SK-N-DZ (cell line): Measurements from ENCODE around the gene FOXO3.

ENCODE experiments used
- DNase-seq: peaks from one replicate; pipeline ENCODE4 v3.0.0-alpha.2; 2015; ENCODE audit warnings: low spot score

FOXO3 gene

DNA sequence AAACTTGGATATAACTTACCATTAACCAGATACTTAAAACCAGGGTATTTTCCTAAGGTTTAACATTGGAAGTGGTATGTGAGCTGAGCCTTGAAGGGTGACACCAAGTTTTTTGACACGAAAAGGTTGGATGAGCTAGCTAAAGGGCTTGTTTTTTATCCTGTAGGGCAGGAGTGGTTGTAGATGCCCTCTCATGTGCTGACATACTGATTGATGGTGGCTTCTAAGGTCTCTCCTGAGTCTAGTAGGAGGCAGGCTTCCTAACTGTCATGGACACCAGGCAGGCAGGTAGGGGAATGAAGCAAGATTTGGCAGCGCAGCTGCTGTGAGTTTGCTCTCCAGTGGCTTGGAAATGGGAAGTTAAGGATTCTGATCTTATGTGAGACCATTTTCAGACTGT is 66.1 kb downstream of the FOXO3 start:
- DNase-seq = no peak

DNA sequence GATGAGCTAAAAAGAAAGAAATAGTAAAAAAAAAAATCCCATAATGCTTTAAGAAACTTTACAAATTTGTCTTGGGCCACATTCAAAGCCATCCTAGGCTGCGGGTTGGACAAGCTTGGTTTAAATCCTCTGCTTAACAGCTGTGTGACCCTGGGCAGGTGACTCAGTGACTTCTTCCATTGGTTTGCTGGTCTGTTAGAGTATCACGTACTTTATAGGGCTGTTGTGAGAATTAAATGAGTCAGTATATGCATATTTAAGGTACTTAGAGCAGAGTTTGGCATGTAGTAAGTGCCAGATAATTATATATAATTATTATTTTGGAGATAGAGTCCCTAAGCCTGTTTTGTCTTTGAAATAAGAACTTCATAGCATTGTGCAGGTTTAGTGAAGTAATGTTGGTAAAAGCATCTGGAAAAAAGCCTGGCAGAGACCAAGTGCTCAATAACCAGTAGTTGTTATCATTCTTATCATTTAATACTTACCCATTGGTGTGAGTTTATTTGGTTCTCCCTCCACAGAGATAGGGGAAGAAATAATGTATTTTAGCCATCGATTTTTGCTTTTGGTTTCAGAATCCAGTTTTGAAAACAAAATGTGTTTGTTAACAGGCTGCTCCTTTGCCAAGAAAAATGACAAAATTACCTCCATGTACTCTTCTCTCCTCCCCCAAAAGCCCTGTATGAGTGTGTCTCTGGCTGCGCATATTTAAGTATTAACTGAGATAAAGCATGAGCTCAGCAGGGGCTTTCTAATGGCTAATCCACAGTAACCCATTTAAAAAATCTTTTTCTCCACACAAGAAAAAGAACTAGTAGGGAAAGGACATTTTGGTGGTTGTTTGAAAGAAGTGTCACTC is 67.2 kb downstream of the FOXO3 start:
- DNase-seq = no peak

DNA sequence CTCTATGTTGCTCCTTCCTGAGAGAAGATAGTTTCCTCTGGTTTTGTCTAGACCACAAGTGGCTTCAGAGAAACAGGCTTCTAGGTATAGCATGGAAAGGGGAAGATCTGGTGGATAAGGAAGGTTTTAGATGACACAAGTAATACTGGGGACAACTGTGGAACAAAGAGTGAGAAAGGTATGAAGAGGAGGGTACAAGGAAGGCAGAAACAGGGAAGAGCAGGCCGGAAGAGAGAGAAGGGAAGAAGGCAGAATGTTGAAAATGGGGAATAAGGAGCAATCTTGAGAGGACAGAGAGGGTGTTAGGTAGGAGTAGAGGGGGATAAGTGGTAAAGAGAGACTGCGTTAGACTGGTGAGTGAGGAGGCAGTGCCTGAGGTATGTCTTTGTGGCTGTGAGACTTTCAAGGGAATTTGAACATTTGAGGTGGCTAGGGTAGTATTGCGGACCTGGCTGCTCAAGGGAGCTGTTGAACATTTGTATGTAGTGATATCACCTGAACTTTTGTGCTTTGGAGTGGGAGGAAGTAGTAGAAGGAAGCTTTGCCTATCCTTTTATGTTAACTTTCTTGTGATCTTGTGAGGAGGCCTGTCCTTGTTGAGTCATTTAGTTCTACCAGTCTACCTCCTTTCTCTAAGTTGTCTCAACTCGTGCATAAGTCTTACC is 69.5 kb downstream of the FOXO3 start:
- no peak for DNase-seq

DNA sequence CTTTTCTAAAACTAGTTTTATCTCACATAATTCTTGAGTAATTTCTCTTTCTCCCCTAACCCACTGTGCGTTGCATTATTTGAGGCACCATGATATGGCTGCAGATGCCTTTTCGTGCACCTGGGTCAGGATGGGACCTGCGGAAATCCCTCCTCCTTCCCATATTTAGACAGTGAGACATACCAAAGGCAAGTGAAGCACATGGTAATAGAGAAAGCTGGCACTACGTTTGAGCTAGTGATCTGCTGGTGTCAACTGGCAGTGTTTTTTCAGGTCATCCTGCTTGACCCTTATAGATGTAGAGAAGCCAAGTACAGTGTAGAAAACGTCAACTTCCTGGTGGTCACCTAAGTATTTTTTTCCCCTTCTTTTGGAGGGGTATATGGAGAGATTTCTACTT is 71.7 kb downstream of the FOXO3 start:
- no peak for DNase-seq

DNA sequence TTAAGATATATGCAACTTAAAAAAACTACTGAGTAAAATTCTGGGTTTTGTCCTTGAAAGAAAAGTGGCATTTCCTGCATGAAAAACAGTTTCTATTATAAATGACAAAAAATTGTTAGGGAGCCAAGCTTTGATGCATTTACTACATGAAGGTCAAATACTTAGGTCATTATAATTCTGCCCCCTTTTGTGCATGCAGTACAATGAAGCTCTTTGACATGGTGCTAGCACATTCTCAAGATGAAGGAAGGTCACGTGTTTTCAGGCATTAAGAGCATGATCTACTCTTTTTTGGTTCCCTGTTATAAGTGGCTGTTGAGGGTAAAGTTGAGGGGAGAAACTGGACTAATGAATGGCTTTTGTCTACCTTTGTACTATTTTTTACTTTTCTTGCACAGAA is 72.7 kb downstream of the FOXO3 start:
- DNase-seq = no peak

DNA sequence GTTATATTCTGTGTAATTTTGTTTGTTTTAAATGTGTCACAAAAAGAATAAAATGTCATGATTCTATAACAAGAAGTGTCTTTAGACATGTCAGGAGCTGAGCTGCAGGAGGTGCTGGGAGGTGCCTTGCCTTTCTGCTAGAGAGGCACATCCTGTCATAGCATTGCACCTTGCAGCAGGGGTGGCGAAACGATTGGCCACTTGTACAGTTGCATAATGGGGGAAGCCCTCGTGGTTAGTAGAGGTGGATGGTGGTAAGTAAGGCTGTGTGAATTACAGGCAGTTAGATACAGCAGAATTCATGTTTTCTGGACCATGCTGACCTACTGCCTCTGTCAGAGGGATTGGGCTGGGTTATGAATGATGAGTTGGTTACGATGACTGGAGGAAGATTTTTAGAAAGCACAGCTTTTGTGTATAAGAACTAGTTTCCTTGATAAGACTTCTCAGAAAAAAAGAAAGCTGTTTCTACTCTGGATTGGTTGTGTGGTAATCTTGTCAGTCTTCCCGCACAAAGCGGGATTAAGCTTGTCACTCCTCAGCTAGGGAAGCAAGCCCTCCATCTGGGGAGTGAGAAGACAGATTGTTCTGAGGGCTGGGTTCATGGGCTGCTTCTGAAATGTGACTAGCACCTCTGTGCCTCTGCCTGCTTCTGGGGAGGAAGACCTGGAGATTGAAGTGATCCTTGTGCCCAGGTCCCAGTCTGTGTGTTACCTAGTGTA is 74.9 kb downstream of the FOXO3 start:
- no peak for DNase-seq

DNA sequence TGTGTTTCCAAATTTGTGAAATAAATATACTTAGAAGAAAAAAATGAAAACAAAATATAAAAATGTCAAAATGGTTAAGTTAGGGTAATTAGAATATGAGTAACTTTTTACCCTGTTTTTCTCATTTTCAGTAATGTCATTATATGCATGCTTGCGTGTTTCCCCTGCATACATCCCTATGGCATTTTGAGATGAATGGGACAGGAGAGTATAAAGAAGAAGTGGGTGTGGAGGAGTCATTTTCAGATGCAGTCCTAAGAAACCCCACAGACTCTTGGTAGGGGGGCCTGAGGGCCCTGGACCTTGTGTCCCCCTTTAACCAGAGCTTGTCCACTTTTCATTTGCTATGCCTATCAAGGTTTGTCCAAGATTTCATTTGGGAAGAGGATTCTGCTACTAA is 77.2 kb downstream of the FOXO3 start:
- no peak for DNase-seq

DNA sequence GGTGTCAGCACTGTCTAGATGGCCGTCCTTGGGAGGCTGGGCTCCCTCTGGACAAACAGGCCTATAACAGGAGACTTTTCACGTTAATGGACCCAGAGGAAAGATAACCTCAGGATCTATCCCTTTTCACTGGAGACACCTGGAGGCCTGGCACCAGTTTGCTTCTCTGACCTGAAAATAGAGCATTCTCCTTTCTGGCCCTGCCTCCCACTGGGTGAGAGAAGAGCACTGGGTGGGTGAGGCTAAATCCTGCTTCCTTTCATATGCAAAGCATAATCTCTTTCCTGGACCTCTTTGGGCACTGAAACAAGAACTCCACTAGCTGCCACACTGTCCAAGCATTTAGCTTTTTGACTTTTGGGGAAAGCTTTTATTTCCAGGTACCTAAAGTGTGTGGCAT is 78.3 kb downstream of the FOXO3 start:
- no peak for DNase-seq

DNA sequence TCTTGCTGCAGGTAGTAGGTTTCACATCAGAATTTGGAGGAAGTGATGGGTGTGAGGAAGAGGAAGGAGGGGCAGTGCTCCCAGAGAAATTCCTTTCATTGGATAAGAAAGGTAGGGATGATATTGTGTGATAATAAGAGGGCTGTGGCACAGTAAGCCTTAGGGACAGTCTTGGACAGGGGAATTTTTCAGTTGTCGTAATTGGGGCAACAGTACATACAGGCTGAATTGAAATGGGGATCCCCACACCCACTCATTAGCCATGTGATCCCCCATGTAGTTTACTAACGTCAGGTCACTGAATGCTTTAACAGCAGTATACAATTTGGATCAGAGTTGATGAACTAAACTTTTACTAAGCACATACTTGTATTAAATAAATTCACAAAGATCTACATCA is 79.4 kb downstream of the FOXO3 start:
- no peak for DNase-seq

DNA sequence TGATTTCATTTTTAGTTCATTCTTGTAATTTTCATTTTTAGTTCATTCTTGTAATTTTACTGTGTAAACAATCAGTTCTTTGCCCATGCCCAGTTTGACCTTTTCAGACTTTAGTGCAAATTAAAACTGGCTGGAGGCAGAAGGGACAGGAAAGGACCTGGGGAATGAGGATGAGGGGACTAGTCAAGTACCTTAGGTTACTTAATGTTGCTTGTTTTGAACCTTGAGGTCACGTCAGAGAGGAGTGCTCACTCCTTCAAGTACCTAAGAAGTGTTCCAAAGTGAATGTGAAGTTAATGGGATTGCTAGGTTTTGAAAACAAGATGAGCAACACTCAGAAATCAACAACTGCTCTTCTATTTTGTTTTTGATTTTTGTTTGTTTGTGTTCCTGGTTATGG is 82.5 kb downstream of the FOXO3 start:
- no peak for DNase-seq

DNA sequence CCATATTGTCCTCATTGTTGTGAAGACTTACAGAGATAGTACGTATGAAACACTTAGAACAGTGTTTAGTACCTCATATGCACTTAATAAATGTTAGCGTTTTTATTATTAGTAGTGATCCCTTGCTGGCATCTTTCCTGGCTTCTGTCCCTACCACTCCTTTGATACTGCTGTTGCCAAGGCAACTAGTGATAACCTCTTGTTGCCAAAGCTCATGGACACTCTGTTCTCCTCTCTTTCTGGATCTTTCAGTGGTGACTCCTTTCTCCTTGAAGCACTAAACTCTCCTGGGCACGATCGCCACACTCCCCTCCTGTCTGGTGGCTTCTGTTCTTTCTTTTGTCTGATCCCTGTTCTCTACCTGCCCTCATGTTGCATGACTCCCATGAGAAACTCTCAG is 83.5 kb downstream of the FOXO3 start:
- no peak for DNase-seq

DNA sequence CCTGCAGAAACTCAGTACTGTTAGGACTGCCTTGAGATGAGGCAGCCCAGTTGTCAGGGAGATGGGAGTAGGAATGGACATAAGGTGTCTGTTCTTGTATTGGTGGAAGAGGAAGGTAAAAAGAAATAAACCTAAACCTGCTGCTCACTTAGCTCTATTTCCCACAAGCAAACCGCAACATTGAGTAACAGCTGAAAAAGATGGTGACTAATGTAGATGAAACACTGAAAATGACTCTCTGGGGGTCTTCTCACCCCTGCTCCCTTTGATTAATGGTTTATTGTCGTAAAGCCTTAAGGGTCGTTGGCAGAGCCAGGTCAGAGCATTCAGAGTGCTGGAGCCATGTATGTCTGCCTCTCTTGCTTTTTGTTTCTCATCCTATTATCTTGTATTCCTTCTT is 87.5 kb downstream of the FOXO3 start:
- no peak for DNase-seq

DNA sequence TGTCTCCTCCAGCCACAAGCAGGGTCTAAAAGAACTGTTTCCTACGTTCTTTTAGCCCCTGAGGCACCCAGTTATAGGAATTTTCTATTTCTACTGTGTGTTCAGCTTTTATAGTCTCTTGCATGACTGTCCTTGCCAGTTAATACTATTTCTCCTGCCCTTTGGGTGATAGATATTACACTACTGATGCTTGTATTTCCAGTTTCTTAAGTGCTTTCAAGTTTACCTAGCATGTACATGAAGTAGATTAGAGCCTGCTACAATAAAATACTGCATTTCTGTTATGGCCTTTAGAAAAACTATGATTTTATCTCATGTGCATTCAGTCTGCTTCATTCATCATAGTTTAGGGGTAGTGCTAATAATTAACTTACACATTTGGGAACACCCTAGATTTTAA is 89.6 kb downstream of the FOXO3 start:
- DNase-seq = no peak

DNA sequence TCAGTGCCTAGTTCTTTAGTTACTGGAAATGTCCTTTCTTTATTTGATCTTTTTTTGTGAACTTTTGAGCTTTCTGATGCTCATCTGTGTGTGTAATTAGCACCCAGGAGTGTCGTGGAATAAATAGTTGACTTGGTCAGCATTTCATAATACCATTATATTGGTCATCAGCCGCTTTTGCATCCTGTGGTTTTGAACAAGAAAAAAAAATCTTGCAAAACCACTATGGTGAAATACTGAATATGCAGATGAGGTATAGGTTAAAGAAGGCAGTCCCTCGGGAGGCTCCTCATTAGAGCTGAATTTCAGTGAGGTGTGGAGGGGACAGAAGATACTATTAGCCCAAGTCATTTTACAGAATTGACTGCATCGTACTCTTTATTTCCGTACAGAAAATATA is 90.1 kb downstream of the FOXO3 start:
- DNase-seq = no peak

DNA sequence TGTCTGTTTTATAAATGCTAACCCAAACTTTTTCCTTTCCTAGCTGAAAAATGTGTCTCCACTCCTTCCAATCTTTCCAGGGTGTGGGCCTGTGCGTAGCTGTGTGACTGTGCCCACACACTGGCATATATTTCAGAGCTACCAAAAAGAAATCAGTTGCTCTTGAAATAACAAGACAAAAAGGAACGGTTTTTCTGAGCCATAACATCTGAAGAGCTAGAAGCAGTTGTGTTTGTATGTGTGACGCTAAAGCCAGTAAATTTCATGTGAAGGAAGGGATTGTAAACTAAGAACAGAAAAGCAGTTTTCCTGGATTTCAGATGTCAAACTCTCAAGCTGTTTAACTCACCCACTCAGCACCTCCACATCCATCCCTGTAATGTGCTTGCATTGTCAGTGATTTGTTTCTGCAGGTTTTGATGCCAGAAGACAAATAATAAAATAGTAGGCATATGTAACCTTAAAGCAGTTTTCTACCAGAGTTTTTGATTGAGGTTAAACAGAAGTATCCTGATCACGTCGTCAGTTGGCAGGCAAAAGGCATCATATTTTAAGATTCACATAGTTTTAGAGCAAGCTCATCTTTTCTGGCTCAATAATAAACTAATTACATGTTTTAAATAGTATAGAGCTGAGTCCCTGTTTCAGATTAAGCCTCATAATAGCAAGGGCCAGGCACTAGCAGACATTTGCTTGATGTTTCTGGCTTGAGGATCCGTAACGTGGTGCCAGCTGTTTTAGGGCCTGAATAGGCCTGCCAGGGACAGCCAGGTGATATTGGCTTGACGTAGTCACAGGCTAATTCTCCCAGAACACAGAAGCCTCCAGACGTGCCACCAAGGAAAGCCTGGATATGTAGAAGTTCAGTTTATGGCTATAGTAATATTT is 90.9 kb downstream of the FOXO3 start:
- DNase-seq = peak; percentile 65

DNA sequence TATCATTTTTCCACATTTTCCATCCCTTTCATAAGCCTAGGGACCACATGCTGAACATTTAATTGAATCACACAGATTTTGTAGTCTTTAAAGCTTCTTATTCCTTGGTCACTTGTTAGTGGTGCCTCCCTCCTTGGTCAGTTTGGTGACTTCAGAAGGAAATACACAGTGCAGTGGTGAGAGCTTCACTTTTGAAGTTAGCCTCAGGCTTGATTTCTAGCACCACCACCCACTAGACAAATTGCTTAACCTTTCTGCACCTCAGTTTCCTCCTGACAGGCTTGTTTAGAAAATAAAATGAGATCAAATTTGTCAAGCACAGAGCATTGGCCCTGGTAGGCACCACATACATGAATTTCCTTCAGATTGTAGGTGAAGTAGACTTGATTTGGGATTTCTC is 91.7 kb downstream of the FOXO3 start:
- no peak for DNase-seq

DNA sequence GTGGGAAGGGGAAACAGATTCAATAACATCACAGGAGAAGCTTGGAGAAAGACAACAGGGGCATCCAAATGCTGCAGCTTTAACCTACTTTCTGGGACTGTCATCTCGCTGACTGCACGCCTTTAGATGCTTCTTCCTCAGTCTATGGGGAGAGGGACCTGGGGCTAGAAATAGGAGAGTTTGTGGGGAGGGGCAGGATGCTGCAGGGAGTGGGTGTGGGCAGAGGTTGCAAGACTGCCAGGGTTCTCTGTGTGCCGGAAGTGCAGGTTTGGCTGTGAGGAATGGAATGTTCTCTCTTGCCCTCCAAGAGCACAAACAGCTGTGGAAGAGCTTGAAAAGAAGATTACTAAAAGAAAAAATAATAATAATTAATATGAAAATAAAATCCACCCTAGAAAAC is 93.2 kb downstream of the FOXO3 start:
- DNase-seq = no peak

DNA sequence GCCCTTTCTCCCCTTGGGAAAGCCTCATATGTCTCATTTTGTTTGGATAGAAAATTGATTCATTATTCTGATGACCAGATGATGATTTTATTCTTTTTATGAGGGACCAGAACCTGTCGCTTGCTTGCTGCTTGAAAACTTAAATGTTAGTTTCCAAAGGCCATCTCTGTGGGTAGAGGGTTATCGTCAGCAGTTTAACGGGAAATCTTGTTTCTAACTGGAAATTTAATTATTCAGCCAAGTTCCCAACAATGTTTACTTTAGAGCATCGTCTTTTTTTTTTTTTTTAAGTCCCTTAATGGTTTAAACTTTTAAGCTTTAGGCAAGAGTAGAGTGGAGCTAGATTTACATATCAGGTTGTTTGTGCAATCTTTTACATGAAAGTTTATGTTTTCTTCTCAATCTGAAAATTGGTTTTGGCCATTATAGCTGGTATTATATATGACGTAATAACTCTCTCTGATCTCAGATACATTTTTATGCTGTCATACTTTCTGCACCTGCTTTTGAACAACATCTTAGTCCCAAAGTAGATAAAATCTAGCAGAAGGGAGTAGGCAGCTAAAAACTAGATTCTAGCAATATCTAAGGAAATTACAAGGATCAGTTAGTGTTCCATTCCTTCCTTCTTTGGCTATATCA is 93.9 kb downstream of the FOXO3 start:
- no peak for DNase-seq

DNA sequence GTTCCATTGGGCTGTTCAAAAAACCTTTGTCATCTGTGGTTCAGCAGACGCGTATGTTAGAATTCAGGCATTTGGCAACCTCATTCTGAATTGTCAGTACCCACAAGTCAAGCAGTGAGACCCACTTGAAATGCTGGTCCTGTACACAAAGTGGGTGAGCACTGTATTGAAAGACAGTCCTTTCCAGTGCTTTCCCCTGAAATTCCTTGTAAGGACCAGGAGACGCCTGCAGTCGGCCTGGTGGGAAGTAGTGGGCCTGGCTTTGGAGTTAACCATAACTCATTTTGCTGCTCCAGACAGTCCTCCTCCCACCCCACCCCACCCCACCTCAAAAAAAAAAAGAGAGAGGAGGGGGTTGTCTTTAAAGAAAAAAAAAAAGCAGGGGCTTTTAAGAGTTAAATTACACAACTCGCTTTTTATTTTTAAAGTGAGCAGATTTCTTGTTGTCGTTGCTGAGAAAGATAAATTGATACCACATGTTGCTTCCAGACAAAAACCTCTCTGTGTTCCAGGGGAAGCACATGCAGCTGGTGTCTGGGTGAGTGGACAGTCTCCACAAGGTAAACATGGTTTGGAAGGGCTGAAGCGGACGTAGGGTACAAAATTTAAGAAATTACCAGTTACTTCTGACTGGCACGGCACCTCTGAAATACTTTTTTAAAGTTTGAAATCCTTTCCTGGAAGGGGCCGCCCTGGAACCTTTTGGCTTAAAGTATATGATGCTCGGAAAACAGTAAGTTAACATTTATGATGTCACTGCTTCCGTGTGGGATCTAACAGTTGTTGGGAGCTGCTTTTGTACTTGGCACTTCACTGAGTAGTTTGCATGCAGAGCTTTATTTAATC is 95.3 kb downstream of the FOXO3 start:
- DNase-seq = peak; percentile 83

DNA sequence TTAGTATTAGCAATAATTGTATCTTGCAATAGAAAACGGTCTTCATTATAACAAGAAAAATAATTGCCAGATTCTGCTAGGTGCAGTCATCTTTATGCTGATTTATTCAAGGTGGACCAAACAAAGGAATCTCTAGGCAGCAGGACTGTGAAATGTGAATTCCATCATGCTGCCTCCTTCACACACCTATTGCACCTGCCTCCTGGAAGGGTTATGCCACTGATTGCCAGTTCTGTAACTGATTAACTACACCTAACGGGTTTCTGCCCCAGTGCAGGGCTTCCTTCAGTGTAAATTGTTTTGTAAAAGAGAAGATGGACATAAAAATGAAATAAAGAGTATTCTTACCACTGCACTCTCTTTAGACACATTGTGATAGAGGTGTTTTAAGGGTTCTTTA is 96.1 kb downstream of the FOXO3 start:
- DNase-seq = no peak
